ENCODE results near the gene ZFYVE21. TPM values are rescaled to one million over a fixed set of nuclear protein-coding genes. Genes with fewer than 3 reads are reported as not detected.

The ZFYVE21 gene
- total RNA-seq, 1 donor from 2014 or later: 60.9 TPM

GRCh38 chr14:103731916-103732867 is 16.6 kb downstream of the ZFYVE21 start:
- intact Hi-C loops (cut with DNase I): no loop called here
- no peak for DNase-seq (ENCODE audit: low spot score)

GRCh38 chr14:103732868-103733620 is 17.4 kb downstream of the ZFYVE21 start:
- intact Hi-C loops (cut with DNase I): no loop called here
- no peak for DNase-seq (ENCODE audit: low spot score)

- no peak for DNase-seq (ENCODE audit: low spot score)
- intact Hi-C loops (cut with DNase I): no loop called here
Measured at GRCh38 chr14:103733651-103734050, 18.0 kb downstream of the ZFYVE21 start.

- intact Hi-C loops (cut with DNase I): no loop called here
- DNase-seq (ENCODE audit: low spot score): no peak
Measured at GRCh38 chr14:103734081-103734888, 18.7 kb downstream of the ZFYVE21 start.

- intact Hi-C loops (cut with DNase I): no loop called here
- no peak for DNase-seq (ENCODE audit: low spot score)
Measured at GRCh38 chr14:103735022-103735421, 19.4 kb downstream of the ZFYVE21 start.

GRCh38 chr14:103735439-103735814 is 19.8 kb downstream of the ZFYVE21 start:
- intact Hi-C loops (cut with DNase I): no loop called here
- peak; percentile 62 for DNase-seq (ENCODE audit: low spot score)

- peak; percentile 50 for DNase-seq (ENCODE audit: low spot score)
- intact Hi-C loops (cut with DNase I): no loop called here
Measured at GRCh38 chr14:103735815-103736545, 20.4 kb downstream of the ZFYVE21 start.

GRCh38 chr14:103736546-103737431 is 21.2 kb downstream of the ZFYVE21 start:
- DNase-seq (ENCODE audit: low spot score): peak; percentile 38
- intact Hi-C loops (cut with DNase I): no loop called here

GRCh38 chr14:103737432-103738045 is 21.9 kb downstream of the ZFYVE21 start:
- intact Hi-C loops (cut with DNase I): no loop called here

GRCh38 chr14:103738166-103738565 is 22.6 kb downstream of the ZFYVE21 start:
- intact Hi-C loops (cut with DNase I): no loop called here

More at GRCh38 chr14:103737432-103738045, 21.9 kb downstream of the ZFYVE21 start:
- peak; percentile 27 for DNase-seq (ENCODE audit: low spot score)

GRCh38 chr14:103738701-103739451 is 23.3 kb downstream of the ZFYVE21 start:
- intact Hi-C loops (cut with DNase I): no loop called here

More at GRCh38 chr14:103738166-103738565, 22.6 kb downstream of the ZFYVE21 start:
- peak; percentile 19 for DNase-seq (ENCODE audit: low spot score)

GRCh38 chr14:103739466-103739792 is 23.8 kb downstream of the ZFYVE21 start:
- intact Hi-C loops (cut with DNase I): no loop called here
- DNase-seq (ENCODE audit: low spot score): peak; percentile 57

More at GRCh38 chr14:103738701-103739451, 23.3 kb downstream of the ZFYVE21 start:
- peak; percentile 70 for DNase-seq (ENCODE audit: low spot score)

- intact Hi-C loops (cut with DNase I): no loop called here
- peak; percentile 68 for DNase-seq (ENCODE audit: low spot score)
Measured at GRCh38 chr14:103739793-103740501, 24.3 kb downstream of the ZFYVE21 start.

GRCh38 chr14:103740991-103741689 is 25.5 kb downstream of the ZFYVE21 start:
- DNase-seq (ENCODE audit: low spot score): peak; percentile 55
- intact Hi-C loops (cut with DNase I): no loop called here

GRCh38 chr14:103741876-103742275 is 26.3 kb downstream of the ZFYVE21 start:
- intact Hi-C loops (cut with DNase I): no loop called here
- DNase-seq (ENCODE audit: low spot score): peak; percentile 50
